ENCODE data around the gene PKN2.
"Not testable (repeated sequence)": the region's sequence is repeated elsewhere in the genome, so short reads cannot be mapped to it uniquely, and the experiment has no call there.

The PKN2 gene

GRCh38 chr1:88791192-88791591 is 107.1 kb downstream of the PKN2 start:
- DNase-seq (ENCODE audit: low spot score): no peak

- DNase-seq (ENCODE audit: low spot score): no peak
Observed at GRCh38 chr1:88799491-88799890, 115.4 kb downstream of the PKN2 start.

GRCh38 chr1:88800382-88801051 is 116.4 kb downstream of the PKN2 start:
- DNase-seq (ENCODE audit: low spot score): peak; percentile 75

GRCh38 chr1:88801575-88802208 is 117.6 kb downstream of the PKN2 start:
- peak; percentile 37 for DNase-seq (ENCODE audit: low spot score)

- no peak for DNase-seq (ENCODE audit: low spot score)
Observed at GRCh38 chr1:88802404-88802803, 118.3 kb downstream of the PKN2 start.

GRCh38 chr1:88802950-88803349 is 118.9 kb downstream of the PKN2 start:
- DNase-seq (ENCODE audit: low spot score): no peak

- DNase-seq (ENCODE audit: low spot score): no peak
Observed at GRCh38 chr1:88803444-88803843, 119.4 kb downstream of the PKN2 start.

- DNase-seq (ENCODE audit: low spot score): no peak
Observed at GRCh38 chr1:88812366-88812765, 128.3 kb downstream of the PKN2 start.

- DNase-seq (ENCODE audit: low spot score): no peak
Observed at GRCh38 chr1:88813471-88813870, 129.4 kb downstream of the PKN2 start.

GRCh38 chr1:88819642-88820041 is 135.6 kb downstream of the PKN2 start:
- not testable (repeated sequence) for DNase-seq (ENCODE audit: low spot score)

- no peak for DNase-seq (ENCODE audit: low spot score)
Observed at GRCh38 chr1:88825721-88826120, 141.6 kb downstream of the PKN2 start.

GRCh38 chr1:88847643-88848042 is 163.6 kb downstream of the PKN2 start:
- no peak for DNase-seq (ENCODE audit: low spot score)

GRCh38 chr1:88851303-88852063 is 167.4 kb downstream of the PKN2 start:
- DNase-seq (ENCODE audit: low spot score): no peak

GRCh38 chr1:88867743-88868521 is 183.9 kb downstream of the PKN2 start:
- DNase-seq (ENCODE audit: low spot score): no peak

- DNase-seq (ENCODE audit: low spot score): not testable (repeated sequence)
Observed at GRCh38 chr1:88869644-88870043, 185.6 kb downstream of the PKN2 start.

GRCh38 chr1:88873737-88874349 is 189.8 kb downstream of the PKN2 start:
- no peak for DNase-seq (ENCODE audit: low spot score)

- no peak for DNase-seq (ENCODE audit: low spot score)
Observed at GRCh38 chr1:88875595-88875994, 191.5 kb downstream of the PKN2 start.

GRCh38 chr1:88876573-88877365 is 192.7 kb downstream of the PKN2 start:
- no peak for DNase-seq (ENCODE audit: low spot score)

GRCh38 chr1:88877382-88877825 is 193.3 kb downstream of the PKN2 start:
- peak; percentile 57 for DNase-seq (ENCODE audit: low spot score)

- DNase-seq (ENCODE audit: low spot score): no peak
Observed at GRCh38 chr1:88877911-88878310, 193.8 kb downstream of the PKN2 start.

- peak; percentile 44 for DNase-seq (ENCODE audit: low spot score)
Observed at GRCh38 chr1:88878731-88879130, 194.7 kb downstream of the PKN2 start.

Data from hematopoietic multipotent progenitor cell treated with erythropoietin and hydrocortisone succinate and interleukin-3 and kit ligand, for 17 days (in vitro differentiated cells).